RPMI7951 (cell line): Measurements from ENCODE around the gene CCIN. TPM values are rescaled to one million over a fixed set of nuclear protein-coding genes. Genes with fewer than 3 reads are reported as not detected.

ENCODE experiments used
- total RNA-seq: library from RNA; depleted of rRNA; stranded (reverse); fragments of >200 nt; shearing (Covaris generic); gene quantifications from 2 replicates; pipeline ENCODE4 v1.2.3, GENCODE V29; 2014; rRNA removed

The CCIN gene
- total RNA-seq, 1 experiment from 2014 or later: 0.24 TPM

Other genes starting within 250 kb of the CCIN start
- gene OR2S2, start 211.2 kb upstream of the CCIN start, total RNA-seq: not detected in 2 replicates
- gene RECK, start 132.5 kb upstream of the CCIN start, total RNA-seq: 12.4 and 12.9 TPM in 2 replicates
- gene GLIPR2, start 32.7 kb upstream of the CCIN start, total RNA-seq: 7.2 and 9.3 TPM in 2 replicates
- 275 and 288 TPM in 2 replicates for gene CLTA, start 21.5 kb downstream of the CCIN start, total RNA-seq
- 18.8 and 19.5 TPM in 2 replicates for gene GNE, start 89.1 kb downstream of the CCIN start, total RNA-seq
- gene RNF38, start 230.9 kb downstream of the CCIN start, total RNA-seq: 14.9 and 25.4 TPM in 2 replicates